Hematopoietic multipotent progenitor cell treated with erythropoietin and hydrocortisone succinate and interleukin-3 and kit ligand, for 8 days (in vitro differentiated cells): ENCODE results near the gene SUSD3.

Experiments used
- DNase-seq: peaks from one replicate; pipeline ENCODE4 v3.0.0-alpha.2; 2015

Gene SUSD3

GRCh38 chr9:93127395-93127911 lies 69.0 kb downstream of the SUSD3 start:
- DNase-seq, result no peak

GRCh38 chr9:93128011-93128714 lies 69.7 kb downstream of the SUSD3 start:
- DNase-seq, result no peak

GRCh38 chr9:93128715-93129224 lies 70.3 kb downstream of the SUSD3 start:
- DNase-seq, result no peak

GRCh38 chr9:93129286-93129685 lies 70.8 kb downstream of the SUSD3 start:
- no peak for DNase-seq

- no peak for DNase-seq
Observed at GRCh38 chr9:93129691-93130500, 71.4 kb downstream of the SUSD3 start.

DNA sequence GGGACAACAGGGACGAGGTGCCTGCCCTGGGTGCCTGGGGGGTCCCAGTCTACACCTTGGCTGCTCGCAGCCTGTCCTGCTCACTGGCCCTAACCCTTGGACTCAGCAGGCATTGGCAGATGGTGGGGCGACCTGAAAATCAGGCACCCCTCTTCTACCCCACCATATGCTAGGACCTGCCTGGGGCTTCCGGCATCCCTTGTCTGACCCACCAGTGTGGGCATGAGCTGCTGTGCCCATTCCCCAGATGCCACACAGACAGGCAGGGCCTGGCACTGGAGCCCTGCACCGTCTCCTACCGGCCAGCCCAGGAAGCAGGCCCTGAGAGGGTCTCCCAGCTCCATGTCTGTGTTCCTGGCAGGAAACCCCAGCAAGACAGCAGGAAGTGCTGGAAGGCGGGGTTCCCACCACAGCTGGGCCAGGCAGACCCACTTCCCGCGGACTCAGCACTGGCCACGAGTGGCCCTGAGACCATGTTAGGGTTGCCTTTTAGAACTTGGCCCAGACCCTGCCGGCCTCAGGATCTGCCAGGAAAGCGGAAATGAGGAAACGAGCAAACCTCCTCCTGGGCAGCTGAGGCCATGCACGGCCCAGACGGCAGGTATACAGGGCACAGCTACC lies 72.5 kb downstream of the SUSD3 start:
- DNase-seq, result no peak

DNA sequence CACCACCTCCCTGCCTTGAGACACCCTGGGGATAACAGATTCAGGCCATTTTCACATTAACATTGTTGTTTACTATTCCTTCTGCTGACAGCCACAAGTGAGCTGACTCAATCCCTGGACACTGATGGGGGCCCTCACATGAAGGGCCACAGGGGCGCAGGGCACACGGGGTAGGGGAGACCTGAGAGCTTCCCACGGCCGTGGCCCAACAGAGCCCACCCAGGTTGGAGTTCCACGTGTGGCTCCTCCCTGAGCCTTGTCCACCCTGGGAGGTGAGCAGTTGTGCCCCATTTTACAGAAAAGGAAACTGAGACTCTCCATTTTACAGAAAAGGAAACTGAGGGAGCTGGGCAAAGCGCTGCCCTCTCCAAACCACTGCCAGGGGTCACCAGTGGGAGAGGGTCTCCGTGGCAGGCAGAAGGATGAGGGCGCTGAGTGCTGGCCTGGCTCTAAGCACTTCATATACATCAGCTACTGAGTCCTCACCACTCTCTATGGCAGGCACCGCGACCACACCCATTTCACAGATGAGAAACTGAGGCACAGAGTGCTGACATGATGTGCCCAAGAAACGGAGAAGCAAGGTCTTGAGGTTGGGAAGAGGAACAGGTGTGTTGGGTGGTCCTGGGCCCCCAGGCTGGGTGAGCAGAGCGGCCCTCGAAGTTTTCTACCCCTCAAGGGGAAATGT lies 73.2 kb downstream of the SUSD3 start:
- DNase-seq, result no peak

DNA sequence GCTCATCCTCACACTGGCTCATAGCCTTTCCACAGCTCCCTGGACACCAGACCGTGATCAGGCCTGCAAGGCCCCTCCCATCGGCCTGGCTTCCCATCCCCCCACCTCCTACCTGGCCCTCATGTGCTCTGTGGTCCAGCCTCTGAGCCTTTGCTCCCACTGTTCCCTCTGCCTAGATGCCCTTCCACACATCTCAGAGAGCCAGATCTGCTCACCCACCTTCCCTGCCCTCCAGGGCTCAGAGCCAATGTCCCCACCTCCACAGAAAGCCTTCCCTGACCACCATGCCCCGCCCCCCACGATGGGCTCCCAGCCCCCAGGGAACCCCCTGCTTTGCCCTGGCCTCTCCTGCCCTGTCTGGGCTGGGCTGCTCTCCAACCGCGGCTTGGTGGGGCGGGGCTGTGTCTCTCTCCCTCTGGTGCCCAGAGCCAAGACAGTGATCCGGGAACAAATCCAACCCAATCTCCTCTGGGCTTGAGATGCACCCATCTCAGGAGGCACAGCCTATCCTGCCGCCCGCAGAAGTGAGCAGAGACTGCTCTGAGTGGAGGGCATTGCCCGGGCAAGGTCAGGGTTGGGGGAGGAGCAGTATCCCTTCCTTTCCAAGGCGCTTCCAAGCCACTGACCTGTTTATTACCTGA lies 73.9 kb downstream of the SUSD3 start:
- DNase-seq, result no peak

- peak; percentile 29 for DNase-seq
Observed at GRCh38 chr9:93132946-93133680, 74.6 kb downstream of the SUSD3 start.

GRCh38 chr9:93133681-93134014 lies 75.1 kb downstream of the SUSD3 start:
- no peak for DNase-seq

DNA sequence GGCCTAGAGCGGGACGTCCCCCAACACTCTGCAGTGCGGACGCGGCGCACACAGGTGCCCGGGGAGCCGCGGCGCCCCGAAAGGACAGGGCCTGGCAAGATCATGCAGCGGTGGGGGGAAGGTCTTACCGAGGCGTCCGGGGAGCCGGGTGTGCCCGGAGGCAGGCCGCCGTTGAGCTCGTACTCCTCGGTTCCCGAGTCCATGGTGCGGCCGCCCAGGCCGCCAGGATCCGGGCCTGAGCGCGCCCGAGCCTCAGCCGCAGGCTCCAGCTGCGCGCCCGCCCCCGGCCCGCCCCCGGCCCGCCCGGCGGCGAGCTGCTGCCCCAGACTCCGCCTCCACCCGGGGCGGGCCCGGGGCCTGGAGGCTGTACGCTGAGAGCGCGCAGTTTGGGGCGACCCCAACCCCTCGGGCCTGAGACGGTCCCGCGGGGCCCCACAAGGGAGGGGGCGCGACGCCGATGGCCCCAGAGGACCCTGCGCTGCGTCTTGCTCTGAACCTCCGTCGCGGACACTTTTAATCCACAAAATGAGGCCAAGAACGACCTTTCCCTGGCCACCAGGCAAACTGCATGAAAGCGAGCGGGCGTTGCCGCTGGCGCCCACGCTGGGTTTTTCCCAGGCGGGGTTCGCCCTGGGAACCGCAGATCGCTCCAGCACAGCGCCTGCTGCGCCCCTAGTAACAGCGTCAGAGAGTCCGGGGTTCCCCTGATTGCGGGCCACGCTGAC lies 75.7 kb downstream of the SUSD3 start, which contains the start of gene NINJ1:
NINJ1 (minus strand) TSS at position 237 of the 725 bp plus-strand sequence; CDS start at position 203, 34 bp downstream.
- peak; percentile 64 for DNase-seq
